PFSK-1 (cell line): Measurements from ENCODE around the gene LRRC32.

ENCODE experiments used
- FOXP2 ChIP-seq: optimal IDR thresholded peaks from 2 replicates; pipeline ENCODE3; 2011; ENCODE audit warnings: borderline replicate concordance, control low read depth, inconsistent platforms; ENCODE audit not compliant: insufficient read depth; ENCODE audit errors: extremely low read length, extremely low read depth
- POLR2AphosphoS5 ChIP-seq: IDR thresholded peaks from 2 replicates; pipeline ENCODE4 v1.6.1; 2012; ENCODE audit warnings: low read depth, mild to moderate bottlenecking, control low read depth, low read length, moderate library complexity
- REST ChIP-seq, 2 experiments: IDR thresholded peaks; 2 replicates each; pipeline versions ENCODE4 v1.6.1 to v1.8.0; 2011 to 2012; ENCODE audit warnings: low read depth in 2 of 2, low read length in 2 of 2, control low read depth in 1 of 2, inconsistent platforms in 1 of 2, mild to moderate bottlenecking in 1 of 2, moderate library complexity in 1 of 2; ENCODE audit not compliant: insufficient read depth in 1 of 2
- SIN3A ChIP-seq: IDR thresholded peaks from 2 replicates; pipeline ENCODE4 v1.6.1; 2012; ENCODE audit warnings: mild to moderate bottlenecking, low read length, moderate library complexity, borderline replicate concordance; ENCODE audit not compliant: insufficient read depth

- TF ChIP-seq REST (IDR thresholded peaks at IDR 0.05; ENCODE audit: insufficient read depth in 1 of 2, low read depth in 2 of 2, low read length in 2 of 2) (no peak), SIN3A (no peak), POLR2AphosphoS5 (no peak), FOXP2 (no peak)
These were observed 43.0 kb upstream of the LRRC32 start for GRCh38 chr11:76713499-76713898.
